NT2/D1 (cell line): ENCODE results near the gene CFTR.

ENCODE experiments used
- YY1 ChIP-seq: IDR thresholded peaks from 2 replicates; pipeline ENCODE4 v1.6.1; 2011; ENCODE audit not compliant: insufficient read length, insufficient read depth
- ZNF274 ChIP-seq: IDR thresholded peaks from 2 replicates; pipeline ENCODE4 v1.6.1; 2011; ENCODE audit warnings: mild to moderate bottlenecking, low read depth, low read length

- TF ChIP-seq YY1 (no peak), ZNF274 (no peak)
Measured at GRCh38 chr7:117565226-117565625, 85.4 kb downstream of the CFTR start.
